Amniotic stem cell (primary cell): ENCODE results near the gene PNPLA3.
A peak's percentile ranks its signal among the peaks of the same experiment; 100 is the strongest.

Source experiments
- DNase-seq: peaks from one replicate; lab custom pipeline; 2025; lab: John Stamatoyannopoulos, UW

PNPLA3 gene

DNA sequence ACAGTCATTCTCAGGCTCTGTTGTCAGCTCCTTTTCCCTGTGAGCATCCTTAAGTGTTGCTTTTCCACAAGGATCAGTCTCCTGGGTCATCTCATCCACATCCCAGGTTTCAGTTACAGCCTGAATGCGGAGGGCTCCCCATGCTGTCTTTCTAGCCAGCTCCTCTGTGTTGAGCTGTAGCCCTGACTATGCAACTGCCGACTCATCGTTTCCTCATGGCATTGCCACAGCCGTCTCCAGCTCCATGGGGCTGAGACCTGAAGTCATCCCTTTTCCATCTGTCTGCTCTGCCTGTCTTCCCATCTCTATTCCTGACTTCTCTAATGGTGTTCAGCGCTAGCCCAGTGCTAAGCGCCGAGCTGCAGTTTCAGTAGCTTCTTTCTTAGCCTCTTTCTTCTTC, 43.5 kb downstream of the PNPLA3 start:
- DNase-seq = no peak

DNA sequence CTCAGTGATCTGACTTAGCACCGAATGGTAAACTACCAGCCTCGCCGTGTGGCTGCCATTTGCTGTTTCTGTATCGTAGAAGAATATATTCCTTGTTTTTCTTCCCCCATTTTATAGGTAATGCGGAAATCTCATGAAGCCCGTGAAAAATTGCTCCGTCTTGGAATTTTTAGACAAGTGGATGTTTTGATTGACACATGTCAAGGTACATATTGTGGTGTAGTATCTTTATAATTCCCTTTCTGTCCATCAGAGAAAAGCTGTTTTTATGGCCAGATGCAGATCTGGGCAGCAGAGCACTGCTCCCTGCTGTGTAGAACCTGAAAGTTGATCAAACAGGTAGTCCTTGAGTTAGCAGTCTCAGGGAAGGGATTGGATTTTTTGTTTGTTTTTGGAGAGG, 45.0 kb downstream of the PNPLA3 start:
- no peak for DNase-seq

DNA sequence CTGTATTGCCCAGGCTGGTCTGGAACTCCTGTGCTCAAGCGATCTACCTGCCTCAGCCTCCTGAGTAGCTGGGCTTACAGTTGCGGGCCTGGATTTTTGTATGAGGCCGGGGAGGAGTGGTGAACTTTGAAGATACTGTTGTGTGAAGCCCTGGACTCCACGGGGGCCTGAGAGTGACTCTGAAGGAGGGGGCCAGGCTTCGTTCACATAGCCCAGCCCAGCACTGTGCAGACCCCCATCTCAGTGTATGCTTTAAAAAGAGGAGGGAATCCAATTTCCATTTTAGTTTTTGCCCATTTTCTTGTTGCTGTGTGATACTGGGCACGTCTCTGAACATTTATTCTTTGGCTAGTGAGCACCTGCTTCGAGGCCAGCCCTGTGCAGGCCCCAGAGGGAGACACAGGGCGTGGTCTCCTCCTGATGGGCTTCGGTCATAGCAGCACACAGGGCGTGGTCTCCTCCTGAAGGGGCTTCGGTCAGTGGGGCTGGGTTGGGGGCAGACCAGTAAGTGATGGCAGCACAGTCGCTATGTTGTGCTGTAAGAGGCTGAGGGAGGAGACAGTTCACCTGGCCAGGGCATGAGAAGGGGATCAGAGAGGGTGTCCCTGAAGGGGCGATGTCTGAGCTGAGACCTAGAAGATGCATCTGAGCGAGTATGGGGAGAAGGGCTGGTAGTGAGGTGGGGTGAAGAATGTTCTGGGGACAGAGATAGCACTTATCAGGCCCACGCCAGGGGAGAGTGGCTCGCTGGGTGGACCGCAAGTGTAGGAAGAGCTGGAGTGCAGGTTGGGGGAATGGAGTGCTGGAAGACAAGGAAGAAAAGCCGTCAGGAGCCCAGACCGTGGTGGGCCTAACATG, 45.6 kb downstream of the PNPLA3 start:
- no peak for DNase-seq

DNA sequence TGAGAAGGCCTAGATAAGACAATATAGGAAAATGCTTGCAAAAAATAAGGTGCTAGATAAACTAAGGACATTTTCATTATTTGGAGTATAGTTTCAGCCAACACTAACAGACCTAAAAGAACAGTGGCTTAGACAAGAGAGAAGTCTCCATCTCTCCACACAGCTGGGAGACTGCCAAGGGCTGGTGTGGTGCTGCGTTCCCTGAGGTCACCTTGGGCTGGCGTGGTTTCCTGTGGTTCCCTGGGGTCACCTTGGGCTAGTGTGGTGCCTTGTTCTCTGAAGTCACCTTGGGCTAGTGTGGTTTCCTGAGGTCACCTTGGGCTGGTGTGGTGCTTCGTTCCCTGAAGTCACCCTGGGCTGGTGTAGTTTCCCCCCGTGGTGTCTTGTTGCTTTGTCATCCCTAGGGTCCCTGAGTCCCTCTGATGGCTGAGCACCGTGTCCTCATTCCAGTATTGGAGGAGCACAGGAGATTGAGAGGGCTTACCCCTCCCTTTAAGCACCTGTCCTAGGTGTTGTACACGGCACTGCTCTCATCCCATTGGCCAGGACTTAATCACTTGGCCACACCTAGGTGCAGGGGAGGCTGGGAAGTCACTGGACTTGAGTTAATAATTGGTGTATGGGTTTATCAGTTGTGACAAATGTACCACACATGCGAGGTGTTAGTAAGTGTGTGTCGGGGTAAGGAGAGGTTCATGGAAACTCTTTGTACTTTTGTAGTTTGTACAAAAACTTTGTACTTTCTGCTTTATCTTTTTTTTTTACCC, 46.6 kb downstream of the PNPLA3 start:
- DNase-seq = no peak

DNA sequence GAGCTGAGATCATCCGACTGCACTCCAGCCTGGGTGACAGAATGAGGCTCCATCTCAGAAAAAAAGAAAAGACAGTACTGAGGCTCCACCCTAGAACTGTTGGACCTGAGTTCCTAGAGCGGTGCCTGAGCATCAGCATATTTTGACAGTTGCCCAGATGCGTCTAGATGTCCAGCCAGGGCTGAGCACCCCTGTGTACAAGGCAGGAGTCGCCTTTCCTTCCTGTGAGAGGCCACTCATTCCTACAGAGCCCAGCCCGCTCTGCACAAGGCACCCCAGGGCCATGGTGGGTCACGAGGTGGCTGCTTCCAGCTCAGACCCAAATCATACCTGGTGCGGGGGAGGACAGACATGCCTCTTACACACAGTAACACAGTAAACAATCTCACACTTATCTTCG, 47.5 kb downstream of the PNPLA3 start:
- DNase-seq = no peak

DNA sequence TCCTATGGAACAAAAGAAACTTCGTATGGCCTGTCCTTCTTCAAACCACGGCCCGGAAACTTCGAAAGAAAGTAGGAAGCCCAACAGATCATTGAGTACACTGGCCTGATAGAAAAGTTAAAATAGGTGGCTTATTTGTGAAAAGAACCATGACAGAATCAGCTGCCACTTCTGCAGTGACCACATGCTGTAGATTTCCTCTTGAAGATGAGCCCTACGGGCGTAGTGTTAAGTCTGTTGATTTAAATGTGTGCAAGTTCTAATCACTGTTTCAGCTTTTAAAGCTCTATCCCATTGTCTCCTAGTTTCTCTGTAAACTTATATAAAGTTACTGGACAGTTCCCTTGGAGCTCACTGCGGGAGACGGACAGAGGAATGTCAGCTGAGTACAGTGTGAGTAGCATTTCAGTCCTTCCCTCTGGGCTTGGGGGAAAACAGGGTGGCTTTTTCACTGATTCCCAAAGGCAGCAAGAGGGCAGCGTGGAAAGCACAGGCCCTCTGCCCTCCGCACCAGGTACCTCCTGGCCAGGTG, 49.4 kb downstream of the PNPLA3 start:
- DNase-seq = no peak

DNA sequence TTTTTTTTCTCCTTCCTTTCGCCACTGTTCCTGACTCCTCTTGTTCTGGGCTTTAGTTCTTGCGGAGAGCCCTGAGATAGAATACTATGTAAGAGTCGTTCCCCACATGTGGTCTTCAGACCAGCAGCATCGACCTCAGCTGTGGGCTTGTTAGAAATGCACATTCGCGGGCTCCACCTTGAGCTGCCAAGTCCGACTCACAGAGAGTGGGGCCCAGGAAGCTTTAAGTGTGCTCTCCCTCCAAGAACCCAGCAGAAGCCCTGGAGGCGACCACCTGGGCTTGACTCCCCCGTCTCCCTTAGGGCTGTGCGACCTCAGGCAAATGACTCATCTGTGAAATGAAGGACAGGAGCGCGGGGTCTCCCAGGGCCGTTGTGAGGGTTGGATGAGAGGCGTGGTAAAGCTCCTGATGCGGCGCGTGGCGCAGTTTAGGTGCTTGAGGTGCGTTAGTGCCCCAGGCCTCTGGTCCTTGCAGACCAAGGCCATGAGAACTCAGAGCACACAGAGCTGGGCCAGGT, 50.5 kb downstream of the PNPLA3 start:
- DNase-seq = no peak

DNA sequence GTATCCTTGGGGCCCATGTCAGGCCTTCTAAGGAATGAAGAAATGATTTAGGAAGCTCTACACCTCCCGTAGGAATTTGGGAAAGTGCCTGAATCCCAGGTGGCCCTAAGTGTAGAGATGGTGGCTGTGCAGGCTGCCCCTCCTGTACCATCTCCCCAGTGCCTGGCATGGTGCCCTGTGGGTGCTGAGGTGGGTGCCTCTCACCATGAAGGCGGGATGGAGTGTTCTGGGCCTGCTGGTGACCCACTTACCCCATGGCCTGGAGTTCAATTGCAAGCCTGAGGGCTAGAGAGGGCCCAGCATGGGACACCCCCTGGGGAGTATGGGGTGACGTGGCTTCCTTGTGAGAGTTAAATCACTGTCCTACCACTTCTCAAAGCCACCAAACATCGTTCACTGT, 51.4 kb downstream of the PNPLA3 start:
- DNase-seq = no peak

DNA sequence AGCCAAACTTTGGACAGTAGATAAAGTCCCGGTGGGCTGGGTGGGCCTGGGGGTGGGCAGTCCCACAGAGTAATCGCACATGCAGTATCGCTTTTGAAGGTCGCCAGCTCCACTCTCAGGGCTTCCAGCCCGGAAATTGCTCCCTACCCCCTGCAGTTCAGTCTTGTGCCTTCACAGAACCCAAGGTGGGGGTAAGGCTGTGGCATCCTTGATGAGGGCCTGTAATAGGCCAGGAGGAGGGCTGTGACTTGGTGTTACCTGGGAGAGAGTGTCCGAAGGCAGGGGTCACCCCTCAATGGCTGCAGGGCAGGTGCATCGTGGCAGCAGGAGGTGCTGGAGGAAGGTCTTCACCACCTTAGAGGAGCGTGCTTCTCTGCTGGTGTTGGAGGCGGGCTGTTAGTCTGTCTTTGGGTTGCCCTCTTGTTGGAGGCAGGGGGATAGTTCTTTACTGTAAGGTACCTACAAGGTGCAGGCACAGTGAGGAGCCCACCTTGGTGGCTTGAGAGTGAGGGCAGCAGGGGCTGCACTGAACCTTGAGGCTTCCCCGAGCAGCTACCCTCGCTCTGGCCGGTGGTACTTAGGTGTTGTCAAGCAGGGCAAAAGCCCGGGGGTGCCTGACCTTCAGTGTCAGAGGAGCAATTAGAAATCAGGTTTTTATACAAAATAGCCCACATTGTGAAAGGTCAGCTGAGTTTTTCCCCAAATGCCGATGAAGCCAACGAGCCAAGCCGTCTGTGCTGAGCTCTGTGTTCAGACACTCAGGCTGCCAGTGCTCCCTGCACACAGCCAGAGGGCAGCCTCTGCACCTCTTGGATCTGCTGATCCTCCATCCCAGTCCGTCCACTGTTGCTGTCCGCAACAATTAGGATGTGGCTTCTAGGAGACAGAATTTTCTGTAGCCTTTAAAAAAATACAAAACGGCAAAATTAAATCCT, 53.5 kb downstream of the PNPLA3 start:
- no peak for DNase-seq

DNA sequence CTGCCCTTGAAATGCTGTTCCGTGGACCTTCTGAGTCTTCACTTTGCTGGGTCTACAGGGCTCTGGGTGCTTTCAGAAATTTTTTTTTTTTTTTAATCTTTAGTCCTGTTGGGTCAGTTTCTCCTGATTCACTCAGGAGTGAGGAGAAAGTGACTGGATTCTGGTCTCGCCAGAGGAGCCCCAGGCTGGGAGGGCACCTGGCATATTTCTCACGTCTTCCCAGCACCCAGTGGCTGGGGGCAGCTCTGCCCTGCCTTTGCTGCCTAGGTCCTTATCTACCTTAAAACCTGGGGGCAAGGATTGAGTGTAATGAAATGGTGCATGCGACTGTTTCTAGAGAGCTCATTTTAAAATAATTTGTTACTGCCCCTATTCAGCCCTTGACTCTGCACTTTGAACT, 55.0 kb downstream of the PNPLA3 start:
- DNase-seq = no peak

DNA sequence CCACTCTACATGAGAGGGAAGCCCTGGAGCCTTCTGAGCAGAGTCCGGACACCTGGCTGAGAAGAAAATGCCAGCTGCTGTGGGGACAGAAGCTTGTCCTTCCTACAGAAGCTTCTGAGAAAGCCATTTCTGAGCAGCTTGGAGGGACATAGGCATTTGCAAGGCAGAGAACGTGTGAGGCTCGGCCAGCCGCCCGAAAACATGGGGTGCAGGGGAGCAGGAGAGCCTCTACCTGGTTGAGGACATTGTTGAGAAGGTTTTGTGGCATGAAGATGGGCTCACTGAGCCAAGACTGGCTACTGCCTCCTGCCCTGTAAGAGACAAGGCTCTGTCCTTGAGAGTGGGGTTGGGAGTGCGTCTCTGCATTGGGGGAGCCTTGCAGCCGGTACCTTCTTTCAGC, 57.0 kb downstream of the PNPLA3 start:
- DNase-seq = no peak

DNA sequence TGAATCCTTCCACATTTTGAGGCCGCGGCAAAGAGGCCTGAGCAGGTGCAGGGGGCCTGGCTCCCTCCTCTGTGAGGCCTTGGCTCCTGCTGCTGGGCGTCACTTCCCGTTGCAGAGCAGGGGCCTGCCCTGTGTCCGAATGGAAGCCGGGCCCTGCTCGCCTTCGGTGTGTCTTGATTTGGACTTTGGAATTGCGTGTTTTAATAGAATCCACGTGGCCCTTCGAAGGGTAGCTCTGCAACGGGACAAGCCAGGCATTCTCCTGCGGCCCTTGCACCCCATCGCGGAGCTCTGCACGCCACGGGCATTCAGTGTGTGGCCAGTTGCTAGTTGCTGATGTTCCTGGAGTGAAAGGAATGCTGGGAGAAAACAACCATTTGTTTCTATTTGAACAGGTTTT, 57.4 kb downstream of the PNPLA3 start:
- no peak for DNase-seq

DNA sequence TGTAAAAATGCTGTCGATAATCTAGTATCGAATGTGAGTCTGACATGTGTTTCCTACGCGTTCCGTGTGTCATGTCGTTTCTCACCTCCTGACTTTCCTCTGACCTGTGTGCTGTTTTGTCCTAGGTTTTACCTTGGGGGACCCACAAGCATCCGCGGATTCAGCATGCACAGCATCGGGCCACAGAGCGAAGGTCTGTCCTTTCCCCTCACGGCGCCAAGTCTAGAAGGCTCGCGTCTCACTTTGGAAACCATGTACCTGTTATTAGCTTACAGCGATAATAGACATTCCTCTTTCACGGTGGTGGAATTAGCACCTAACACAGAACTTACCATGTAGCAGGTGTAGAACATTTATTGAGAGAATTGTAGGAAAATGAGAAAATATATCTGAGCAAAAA, 60.2 kb downstream of the PNPLA3 start:
- DNase-seq = no peak

DNA sequence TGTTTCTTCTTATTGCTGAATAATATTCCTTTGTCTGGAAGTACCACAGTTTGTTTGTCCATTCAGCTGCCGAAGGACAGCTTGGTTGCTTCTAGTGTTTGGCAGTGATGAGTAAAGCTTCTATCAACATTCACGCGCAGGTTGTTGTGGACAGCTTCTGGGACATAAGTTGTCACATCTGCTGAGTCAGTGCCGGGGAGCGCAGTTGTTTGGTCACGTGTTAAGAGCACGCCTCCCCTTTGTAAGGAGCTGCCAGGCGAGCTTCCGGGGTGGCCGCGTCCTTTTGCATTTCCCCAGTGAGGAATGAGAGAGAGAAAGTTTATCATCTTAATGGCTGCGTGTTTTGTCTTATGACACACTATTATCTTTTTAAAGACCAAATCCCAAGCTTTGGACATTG, 61.9 kb downstream of the PNPLA3 start:
- no peak for DNase-seq

DNA sequence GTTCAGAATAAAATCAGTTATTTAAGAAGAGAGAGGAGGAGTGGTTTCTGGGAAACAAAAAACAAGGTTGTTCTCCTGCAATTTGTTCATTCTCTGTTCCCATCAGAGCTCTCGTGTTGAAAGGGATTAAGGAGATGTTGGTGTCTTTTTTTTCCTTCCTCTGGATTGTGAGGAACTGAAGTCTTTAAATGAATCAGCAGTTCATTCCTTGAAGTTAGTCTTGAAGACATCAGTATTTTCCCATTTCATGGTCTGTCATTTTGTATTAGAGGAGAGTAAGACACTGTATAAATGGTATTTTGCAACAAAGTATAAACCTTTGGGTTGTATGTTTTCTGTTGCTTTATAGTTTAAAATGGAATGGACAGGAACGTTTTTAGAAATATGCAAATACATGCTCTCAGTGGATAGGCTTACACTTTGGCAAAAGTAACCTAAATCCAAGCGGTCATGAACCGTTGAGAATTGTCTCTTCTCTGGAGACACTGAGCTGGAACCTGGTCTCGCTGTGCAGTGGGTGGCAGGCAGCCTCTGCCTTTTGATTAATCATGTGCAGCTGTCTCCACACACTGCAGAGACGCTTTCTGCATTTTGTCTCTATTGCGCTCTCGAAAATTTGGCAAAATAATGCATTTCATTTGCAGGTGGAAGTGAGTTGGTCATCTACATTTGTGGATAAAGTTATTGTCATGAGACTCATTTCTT, 64.7 kb downstream of the PNPLA3 start:
- no peak for DNase-seq

DNA sequence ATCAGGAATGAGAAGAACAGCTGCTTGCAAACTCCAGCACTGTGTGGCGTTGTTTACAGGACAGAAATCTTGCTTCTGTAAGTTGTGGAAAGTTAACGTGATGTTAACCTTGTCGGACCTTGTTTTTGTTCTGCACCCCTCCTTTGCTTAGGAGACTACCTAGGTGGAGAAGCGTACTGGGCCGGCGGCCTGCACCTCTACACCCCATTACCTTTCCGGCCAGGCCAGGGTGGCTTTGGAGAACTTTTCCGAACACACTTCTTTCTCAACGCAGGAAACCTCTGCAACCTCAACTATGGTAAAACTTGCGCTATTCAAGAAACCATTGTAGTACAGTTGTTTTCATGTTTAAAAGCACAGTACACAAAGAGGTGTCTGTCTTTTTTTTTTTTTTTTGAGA, 65.4 kb downstream of the PNPLA3 start:
- no peak for DNase-seq

DNA sequence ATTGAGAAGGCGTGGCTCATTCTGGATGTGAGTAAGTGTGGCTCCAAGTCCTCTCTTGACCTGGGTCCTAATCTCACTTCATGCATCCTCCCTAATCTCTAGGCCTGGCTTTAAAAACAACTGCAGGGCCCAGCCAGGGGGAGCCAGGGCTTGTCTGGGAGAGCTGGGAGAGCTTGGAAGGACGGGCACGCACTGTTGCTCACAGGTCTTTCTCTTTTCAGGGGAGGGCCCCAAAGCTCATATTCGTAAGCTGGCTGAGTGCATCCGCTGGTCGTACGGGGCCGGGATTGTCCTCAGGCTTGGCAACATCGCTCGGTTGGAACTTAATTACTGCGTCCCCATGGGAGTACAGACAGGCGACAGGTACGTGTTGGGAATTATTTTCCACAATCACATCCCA, 66.4 kb downstream of the PNPLA3 start:
- DNase-seq = no peak

DNA sequence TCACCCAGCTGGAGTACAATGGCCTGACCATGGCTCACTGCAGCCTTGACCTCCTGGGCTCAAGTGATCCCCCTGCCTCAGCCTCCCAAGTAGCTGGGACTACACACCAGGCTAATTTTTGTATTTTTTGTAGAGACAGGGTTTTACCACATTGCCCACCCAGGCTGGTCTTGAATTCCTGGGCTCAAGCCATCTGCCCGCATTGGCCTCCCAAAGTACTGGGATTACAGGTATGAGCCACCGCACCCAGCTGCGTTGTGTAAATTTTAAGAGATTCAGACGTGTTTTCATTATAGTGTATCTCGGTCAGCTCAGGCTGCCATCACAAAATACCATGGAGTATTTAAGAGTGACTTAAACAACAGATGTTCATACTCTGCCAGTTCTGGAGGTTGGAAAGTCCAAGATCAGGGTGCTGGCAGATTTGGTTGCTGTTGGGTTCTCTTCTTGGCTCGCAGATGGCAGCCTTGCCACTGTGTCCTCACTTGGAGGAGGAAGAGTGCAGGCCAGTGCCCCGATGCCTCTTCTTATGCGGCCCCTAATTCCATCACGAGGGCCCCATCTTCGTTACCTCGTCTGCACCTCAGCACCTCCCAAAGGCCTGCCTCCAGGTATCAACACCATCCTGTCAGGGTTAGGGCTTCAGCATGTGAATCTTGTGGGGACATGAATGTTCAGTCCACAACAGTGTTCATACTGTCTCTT, 67.9 kb downstream of the PNPLA3 start:
- DNase-seq = no peak

DNA sequence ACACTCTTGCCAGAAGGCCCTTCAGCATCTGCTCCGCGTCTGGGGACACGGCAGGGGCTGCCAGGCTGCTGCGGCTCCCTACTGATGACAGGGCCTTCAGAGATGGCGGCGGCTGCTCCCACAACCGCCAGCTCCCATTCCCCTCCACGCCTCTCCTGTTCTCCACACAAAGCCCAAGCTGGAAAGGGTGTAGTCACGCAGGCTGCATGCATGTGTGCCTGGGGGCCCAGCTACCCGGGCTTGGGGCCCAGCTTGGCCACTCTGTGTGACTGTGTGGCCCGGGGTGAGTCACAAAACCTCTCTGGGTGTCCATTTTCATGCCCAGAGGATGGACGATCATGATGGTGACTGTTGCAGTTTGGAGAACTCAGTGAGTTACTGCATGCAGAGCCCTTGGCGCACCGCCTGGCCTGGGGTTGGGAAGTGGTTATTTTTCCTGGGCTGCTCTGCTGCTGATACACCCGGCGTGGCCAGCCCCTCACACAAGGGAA, 68.8 kb downstream of the PNPLA3 start:
- no peak for DNase-seq

DNA sequence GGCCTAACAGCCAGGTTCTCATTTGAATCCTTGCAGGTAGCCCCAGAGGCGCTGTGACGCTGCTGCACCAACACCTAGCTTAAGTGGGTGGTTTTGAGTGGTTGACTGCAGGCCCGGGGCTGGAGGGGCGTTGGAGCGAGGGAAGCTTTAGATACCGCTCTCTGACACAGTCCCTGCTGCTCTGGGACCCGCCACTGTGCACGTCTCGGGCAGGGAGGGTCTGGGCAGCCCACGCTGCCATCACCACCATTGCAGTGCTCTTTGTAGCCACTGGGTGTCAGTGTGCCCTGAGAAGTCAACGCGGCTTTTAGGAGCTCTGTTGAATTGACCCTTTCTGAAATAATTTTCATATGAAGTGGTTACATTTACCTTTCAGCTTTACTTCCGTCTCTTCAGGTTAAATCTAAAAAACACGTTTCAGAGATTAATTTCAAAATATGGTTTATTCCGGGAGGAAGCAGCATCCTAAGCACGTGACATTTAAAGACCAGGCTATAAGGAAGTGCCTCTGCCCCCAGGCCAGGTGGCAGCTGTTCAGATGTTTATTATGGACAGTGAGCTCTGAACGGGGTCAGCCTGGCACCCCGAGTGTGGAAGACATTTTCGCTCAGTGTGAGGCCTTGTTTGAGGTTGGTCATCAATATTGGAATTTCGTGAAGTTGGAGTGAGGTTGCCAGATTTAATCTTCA, 69.6 kb downstream of the PNPLA3 start:
- peak; percentile 34 for DNase-seq
